NOMO-1 treated with dmso at 0.1 percent for 144 hours (cell line): ENCODE results near the gene NCLN.
"Not testable (repeated sequence)": the region's sequence is repeated elsewhere in the genome, so short reads cannot be mapped to it uniquely, and the experiment has no call there.

Experiments
- DNase-seq: peaks from one replicate; lab custom pipeline; 2025; ENCODE audit not compliant: unreplicated experiment; lab: John Stamatoyannopoulos, UW

The NCLN gene

DNA sequence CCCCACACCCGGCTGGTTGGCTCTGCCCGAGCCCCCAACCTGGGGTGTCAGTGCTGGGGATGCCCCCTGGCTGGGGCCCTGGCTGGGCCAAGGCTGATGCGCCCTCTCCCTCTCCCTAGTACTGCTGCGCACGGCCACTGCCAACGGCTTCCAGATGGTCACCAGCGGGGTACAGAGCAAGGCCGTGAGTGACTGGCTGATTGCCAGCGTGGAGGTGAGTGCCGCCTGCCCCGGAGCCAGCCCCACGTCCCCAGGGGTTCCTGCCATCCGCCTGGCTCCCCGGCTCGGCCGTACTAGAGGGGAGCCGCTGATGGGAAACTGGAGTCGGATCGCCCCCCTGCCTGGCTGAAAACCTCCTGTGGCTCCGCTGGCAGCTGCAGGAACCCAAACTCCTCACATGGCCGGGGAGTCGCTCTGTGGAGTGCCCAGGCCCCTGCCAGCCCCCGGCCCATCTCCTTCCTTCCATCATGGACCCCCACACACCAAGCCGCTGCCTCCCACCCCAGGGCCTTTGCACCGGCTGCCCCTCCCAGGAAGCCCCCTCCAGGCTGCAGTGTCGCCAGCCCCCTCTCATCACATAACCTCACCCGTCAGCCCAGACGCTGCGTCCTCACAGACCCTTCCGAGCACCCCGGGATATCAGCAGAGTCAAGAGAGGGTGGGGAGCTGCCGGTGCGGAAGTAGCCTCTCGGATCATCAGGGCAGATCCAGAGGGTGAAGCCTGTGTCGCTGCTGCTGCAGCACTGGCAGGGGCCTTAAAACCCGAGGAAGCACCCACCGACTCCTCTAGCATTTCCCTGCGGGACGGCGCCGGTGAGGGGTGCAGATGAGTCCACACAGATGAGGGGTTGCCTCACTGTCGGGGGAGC lies 10.6 kb downstream of the NCLN start:
- DNase-seq, result no peak

DNA sequence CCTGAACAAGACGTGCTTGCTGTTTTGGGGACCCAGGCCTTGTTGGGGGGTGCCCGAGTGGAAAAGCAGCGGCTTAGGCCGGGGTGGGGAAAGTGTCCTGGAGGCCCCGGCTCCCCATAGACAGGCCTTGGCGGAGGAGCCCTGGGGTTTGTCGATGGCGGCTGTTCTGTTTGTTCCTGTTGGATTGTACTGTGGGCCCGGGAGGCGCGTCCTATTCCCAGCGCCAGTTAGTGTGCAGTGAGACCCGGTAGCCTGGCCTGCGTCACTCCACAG lies 11.1 kb downstream of the NCLN start:
- DNase-seq, result no peak

DNA sequence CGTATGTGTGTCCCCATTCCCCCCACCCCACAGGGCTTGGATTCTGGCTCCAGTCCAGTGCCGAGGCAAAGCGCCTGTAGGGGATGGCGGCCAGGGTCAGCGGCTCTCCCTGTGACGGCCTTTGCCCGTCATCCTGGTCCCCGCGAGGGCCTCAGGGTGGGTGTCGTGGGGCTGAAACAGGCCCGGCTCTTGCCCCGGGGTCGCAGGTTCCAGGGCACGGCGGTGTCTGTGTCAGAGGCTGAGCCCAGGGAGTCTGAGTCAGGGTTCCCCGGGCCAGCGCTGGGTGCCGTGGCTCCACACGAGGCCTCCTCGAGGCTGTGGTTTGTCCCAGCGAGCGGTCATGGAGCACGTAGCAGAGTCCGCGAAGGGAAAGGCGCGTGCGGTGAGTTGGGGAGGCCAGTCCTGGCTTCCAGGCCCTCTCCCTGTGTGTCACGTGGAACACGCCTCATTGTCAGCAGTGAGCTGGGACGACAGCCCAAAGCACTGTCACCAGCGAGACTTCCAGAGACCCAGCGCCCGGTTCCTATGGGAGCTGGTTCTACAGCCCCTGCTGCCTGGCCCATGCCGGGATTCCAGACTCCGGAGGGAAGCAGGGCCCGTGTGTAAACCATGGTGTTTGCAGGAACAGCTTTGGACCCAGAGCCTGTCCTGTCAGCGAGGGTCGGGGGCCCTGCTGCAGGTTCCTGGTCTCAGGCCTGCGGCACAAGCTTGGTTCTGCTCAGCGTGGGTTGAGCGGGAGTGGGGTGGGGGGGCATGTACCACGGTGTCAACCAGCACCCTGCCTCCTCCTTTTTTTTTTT lies 13.4 kb downstream of the NCLN start:
- DNase-seq, result no peak

DNA sequence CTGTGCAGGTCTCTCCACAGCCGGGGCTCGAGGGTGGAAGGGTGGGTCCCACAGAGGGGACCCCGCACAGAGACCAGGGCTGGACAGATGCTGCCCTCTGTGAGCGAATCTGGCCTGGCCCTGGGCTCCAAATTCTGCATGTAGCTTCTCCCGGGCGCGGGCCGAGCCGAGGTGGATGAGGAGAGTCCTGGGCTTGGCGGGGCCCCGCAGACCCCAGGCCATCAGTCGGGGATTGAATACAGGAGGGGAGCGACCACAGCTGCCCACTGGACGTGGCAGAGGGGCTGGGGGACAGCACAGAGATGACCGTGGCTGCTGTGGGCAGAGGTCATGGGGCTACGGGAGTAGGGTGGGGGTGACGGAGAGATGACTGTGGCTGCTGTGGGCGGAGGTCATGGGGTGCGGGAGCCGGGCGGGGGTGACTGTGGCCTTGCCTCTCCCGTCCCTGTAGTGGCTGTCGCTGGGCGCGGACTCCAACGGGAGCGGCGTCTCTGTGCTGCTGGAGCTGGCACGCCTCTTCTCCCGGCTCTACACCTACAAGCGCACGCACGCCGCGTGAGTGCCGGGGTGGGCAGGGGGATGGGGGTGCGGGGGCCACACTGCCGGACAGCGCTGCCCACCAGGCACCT lies 15.5 kb downstream of the NCLN start:
- DNase-seq, result no peak

DNA sequence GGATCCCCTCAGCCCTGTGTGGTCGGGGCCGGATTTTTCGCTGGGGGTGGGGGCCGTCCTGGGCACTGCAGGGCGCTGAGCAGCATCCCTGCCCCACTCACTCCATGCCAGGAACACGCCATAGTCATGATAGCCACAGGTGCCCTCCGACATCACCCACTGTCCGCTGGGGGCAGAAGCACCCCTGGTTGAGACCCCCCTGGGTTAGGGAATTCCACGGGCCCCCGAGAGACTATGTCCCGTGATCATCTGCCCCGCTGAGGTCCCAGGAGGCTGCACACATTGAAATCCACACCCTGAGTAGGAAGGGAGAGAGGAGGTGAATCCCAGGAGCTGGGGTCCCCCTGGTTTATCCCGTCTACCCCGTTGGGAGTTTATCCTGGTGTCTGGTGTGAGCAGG lies 16.2 kb downstream of the NCLN start:
- DNase-seq, result no peak

DNA sequence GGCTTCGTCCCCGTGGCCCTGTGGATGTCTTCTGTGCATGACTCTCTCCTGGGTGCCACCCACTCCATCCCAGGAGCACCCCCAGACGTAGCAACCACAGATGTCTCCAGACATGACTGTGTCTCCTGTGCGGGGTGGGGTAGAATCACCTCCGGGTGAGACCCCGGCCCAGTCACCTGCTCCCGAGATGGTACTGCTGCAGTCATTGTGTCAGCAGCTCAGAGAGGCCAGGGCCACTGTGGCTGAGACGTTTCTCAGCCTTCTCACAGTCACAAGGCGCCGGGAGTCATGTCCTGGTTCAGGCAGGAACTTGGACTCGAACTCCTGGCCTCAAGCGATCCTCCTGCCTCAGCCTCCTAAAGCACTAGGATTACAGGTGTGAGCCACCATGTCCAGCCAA lies 16.6 kb downstream of the NCLN start:
- DNase-seq, result no peak

DNA sequence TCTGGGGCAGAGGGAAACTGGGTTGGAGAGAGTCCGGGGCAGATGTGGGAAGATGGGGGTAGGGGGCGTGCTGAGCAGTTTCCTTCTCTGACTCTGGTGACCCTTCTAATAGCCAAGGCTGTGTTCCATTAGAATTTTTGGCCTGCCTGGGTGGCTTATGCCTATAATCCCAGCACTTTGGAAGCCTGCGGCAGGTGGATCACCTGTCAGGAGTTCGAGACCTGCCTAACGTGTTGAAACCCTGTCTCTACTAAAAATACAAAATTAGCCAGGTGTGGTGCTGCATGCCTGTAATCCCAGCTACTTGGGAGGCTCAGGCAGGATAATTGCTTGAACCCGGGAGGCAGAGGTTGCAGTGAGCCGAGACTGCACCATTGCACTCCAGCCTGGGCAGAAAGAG lies 17.2 kb downstream of the NCLN start:
- not testable (repeated sequence) for DNase-seq

DNA sequence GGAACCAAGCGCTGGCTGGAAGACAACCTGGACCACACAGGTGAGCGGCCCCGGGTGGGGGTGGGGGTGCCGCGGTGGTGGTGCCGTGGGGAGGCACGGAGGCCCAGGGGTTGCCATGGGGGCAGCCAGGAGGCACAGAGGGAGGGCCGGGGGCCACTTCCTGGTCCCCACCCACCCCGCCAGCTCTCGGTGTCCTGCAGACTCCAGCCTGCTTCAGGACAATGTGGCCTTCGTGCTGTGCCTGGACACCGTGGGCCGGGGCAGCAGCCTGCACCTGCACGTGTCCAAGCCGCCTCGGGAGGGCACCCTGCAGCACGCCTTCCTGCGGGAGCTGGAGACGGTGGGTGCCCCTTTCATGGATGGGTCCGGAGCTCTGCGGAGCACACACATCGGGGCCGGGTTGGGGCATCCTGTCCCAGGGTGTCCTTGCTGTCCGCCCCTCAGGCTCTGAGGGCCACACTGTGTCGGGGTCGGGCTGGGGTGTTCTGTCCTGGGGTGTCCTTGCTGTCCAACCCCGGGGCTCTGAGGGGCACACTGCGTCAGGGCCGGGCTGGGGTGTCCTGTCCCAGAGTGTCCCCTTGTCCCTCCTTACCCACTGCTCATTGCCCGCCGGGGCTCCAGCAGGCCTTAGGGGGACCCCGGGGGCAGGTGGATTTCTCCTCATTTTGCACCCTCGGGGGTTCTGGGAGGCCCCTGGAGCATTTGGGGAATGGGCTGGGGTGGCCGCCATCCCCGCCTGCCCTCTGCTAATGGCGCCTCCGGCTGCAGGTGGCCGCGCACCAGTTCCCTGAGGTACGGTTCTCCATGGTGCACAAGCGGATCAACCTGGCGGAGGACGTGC lies 18.3 kb downstream of the NCLN start:
- DNase-seq, result no peak

DNA sequence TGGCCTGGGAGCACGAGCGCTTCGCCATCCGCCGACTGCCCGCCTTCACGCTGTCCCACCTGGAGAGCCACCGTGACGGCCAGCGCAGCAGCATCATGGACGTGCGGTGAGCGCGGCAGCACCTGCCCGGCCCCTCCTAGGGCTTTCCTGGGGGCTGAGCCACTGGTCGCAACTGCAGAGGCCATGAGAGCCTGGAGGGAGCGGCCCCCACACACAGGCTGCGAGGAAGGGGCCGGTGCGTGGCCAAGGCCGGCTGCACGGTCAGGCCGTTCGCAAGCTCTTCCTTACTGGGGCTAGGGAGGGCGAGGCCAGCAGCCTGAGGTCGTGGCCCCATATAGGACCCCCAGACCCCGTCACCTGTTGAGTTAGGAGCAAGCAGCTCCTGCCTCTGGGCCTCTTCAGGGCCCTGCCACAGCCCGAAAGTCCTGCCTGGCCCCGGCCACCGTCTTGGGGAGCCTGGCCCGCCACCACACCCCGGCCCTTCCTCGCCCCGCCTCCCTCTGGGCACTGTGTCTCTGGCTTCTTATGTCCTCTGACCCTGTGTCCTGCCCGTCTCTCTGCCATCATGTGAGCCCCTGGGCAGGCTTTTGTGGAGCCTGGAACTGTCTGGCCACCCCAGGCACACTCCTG lies 19.0 kb downstream of the NCLN start:
- no peak for DNase-seq

DNA sequence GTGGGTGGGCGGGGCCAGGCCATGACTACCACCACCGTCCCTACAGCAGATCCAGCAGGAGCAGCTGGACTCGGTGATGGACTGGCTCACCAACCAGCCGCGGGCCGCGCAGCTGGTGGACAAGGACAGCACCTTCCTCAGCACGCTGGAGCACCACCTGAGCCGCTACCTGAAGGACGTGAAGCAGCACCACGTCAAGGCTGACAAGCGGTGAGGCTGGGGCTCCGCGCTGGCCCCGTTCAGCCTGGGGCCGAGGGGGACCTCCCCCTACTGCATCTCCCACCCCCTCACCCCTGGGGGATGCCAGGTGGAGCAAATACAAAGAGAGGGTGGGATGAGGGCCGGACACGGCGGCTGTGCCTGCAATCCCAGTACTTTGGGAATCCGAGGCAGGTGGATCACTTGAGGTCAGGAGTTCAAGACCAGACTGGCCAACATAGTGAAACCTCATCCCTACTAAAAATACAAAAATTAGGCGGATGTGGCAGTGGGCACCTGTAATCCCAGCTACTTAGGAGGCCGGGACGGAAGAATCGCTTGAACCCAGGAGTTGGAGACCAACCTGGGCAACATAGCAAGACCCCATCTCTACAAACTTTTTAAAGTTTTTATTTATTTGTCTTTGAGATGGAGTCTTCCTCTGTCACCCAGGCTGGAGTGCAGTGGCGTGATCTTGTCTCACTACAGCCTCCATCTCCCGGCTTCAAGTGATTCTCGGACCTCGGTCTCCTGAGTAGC lies 20.7 kb downstream of the NCLN start:
- DNase-seq, result no peak

DNA sequence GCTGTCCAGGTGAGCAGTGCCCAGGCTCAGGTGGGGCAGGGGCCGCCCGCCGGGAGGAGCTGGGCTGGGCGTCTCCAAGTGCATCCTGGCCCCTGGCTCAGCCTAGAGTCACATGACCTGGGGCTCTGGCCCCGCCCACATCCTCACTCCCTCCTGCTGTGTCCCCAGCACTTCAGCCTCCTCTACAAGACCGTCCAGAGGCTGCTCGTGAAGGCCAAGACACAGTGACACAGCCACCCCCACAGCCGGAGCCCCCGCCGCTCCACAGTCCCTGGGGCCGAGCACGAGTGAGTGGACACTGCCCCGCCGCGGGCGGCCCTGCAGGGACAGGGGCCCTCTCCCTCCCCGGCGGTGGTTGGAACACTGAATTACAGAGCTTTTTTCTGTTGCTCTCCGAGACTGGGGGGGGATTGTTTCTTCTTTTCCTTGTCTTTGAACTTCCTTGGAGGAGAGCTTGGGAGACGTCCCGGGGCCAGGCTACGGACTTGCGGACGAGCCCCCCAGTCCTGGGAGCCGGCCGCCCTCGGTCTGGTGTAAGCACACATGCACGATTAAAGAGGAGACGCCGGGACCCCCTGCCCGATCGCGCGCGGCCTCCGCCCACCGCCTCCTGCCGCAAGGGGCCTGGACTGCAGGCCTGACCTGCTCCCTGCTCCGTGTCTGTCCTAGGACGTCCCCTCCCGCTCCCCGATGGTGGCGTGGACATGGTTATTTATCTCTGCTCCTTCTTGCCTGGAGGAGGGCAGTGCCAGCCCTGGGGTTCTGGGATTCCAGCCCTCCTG lies 21.9 kb downstream of the NCLN start:
- no peak for DNase-seq

DNA sequence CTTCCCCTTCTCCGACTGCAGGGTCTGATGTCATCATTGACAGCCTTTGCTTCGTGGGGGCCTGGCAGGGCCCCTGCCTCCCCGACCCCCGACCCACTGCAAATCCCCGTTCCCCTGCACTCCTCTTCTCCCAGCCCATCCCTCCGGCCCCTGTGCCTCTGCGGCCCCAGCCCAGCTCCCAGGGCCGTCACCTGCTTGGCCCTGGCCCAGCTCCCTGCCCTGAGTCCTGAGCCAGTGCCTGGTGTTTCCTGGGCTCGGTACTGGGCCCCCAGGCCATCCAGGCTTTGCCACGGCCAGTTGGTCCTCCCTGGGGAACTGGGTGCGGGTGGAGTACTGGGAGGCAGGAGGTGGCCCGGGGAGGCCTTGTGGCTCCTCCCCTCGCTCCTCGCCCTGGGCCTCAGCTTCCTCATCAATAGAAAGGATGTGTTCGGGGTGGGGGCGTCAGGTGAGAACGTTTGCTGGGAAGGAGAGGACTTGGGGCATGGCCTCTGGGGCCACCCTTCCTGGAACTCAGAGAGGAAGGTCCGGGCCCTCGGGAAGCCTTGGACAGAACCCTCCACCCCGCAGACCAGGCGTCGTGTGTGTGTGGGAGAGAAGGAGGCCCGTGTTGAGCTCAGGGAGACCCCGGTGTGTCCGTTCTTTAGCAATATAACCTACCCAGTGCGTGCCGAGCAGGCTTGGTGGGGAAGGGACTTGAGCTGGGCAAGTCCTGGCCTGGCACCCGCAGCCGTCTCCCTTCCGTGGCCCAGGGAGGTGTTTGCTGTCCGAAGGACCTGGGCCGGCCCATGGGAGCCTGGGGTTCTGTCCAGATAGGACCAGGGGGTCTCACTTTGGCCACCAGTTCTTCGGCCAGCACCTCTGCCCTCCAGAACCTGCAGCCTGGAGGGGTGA lies 22.8 kb downstream of the NCLN start:
- DNase-seq, result no peak

DNA sequence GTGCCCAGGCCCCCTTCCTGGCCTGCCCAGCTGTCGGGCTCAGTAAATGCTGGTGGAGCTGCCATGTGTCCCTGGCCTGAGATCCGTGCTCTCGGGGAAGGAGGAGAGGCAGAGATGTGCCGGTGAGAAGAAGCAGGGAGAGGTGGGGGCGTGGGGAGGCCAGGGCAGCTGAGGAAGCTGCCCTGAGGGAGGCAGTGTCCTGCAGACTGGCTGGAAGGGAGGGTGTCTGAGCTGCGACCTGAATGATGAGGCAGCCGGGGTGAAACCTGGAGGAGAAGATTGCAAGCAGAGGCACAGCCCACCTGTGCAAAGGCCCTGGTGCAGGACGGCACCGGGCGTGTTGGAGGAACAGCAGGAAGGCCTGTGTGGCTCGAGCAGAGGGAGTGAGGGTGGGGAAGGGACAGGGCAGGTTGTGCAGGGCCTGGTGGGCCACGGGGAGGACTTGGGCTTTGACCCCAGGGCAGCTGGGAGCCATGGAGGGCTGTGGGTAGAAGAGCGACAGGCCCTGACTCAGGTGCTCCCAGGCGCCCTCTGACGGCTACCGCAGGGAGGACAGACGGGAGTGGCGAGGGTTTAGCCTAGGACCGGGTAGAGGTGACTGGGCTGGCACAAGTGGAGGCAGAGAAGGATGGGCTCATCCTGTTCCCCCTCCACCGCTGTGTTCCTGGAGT lies 24.8 kb downstream of the NCLN start:
- DNase-seq, result no peak

DNA sequence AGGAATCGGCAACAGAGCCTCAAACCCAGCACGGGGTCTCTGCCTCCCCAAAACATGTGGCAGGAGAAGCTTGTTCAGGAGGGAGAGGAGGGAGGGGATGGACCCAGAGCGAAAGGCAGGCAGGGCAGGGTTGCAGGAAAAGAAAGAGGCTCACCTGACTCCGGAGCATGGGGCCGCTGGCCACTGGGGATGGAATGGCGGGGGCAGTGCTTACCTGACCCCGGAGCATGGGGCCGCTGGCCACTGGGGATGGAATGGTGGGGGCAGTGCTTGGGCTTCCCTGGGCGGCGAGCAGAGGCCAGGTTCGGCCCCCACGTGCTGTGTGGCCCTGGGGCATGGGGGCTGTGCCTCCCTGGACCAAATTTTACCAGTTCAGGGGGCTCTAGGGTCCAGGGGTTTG lies 25.5 kb downstream of the NCLN start:
- no peak for DNase-seq

DNA sequence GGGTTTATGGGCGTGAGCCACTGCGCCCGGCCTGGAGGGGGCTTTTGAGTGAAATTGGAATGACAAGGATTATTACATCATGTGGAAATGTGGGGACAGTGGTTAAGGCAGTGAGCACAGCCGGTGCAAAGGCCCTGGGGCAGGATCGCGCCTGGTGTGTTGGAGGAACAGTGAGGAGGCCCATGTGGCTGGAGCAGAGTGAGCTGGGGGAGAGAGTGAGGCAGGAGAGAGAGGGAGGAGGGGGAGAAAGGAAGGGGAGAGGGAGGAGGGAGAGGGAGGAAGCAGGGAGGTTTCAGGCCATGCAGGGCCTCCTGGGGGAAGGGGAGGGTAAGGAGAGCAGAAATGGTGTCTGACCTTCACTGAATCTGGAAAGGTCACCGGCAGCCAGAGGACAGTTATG lies 27.4 kb downstream of the NCLN start:
- no peak for DNase-seq

DNA sequence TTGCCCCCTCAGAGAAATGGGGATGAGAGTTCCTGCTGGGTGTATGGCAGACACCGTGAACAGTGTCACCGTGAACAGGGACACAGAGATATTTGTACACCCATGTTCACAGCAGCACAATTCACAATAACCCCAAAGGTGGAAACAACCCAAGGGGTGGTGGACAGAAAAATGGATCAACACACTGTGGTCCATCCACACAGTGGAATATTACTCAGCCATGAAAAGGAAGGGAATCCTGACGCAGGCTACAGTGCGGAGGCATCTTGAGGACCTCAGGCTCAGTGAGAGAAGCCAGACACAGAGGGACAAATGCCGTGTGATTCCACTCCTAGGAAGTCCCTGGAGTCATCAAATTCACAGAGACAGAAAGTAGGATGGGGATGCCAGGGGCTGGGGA lies 31.1 kb downstream of the NCLN start:
- no peak for DNase-seq

DNA sequence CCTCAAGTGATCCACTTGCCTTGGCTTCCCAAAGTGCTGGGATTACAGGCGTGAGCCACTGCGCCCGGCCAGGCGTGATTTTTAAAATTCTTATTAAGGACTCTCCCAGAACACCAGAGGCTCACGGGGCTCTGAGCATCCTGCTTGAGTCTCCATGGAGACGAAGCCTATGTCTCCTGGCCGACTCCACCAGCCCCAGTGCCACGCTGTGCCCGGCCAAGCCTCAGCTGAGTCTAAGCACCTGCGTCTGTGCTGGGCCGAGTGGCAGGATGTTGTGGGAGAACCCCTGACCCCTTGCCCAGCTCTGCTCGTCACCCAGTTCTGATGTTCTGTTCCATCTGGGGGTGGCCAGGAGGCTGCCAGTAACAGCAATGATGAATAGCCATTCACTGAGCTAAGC lies 34.8 kb downstream of the NCLN start:
- no peak for DNase-seq

DNA sequence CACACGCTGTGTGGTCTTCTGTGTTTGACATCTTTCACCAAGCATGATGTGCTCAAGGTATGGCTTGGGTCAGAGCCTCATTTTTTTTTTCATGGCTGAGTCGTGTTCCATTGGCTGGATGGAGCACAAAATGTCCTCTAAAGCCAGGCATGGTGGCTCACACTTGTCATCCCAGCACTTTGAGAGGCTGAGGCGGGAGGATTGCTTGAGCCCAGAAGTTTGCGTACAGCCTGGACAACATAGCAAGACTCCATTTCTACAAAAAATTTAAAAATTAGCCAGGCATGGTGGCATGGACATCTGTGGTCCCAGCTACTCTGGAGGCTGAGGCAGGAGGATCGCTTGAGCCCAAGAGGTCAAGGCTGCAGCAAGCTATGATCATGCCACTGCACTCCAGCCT lies 35.8 kb downstream of the NCLN start:
- not testable (repeated sequence) for DNase-seq
